Measurements from ENCODE around the gene CSTF2T.

- TF ChIP-seq POLR2A (IDR thresholded peaks at IDR 0.05) (no peak), CTCF (IDR thresholded peaks at IDR 0.05) (no peak)
Measured at GRCh38 chr10:51669041-51669440, 30.4 kb downstream of the CSTF2T start.
